Eye (tissue), 1 donor: ENCODE results near the gene GPATCH3.
A peak's percentile ranks its signal among the peaks of the same experiment; 100 is the strongest.
"Not testable (repeated sequence)": the region's sequence is repeated elsewhere in the genome, so short reads cannot be mapped to it uniquely, and the experiment has no call there.

Experiments used
- DNase-seq: peaks from one replicate; pipeline ENCODE4 v3.0.0-alpha.2; 2015

GPATCH3 gene

DNA sequence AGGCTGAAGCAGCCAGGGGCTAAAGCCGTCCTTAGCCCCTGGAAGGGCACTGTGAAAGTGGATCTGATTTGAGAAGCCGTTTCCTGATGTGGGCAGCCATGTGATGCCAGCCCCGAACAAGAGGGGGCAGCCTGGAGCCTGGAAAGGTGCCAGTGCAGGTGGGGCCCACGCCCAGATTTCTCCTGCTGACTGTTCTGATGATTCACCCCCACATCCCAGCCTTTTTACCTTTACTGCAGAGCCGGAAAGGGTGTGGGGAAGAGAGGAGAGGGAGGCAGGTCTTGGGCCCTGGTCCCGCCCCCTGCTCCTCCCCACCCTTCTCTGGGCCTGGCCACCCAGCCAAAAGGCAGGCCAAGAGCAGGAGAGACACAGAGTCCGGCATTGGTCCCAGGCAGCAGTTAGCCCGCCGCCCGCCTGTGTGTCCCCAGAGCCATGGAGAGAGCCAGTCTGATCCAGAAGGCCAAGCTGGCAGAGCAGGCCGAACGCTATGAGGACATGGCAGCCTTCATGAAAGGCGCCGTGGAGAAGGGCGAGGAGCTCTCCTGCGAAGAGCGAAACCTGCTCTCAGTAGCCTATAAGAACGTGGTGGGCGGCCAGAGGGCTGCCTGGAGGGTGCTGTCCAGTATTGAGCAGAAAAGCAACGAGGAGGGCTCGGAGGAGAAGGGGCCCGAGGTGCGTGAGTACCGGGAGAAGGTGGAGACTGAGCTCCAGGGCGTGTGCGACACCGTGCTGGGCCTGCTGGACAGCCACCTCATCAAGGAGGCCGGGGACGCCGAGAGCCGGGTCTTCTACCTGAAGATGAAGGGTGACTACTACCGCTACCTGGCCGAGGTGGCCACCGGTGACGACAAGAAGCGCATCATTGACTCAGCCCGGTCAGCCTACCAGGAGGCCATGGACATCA lies 37.2 kb downstream of the GPATCH3 start, which contains the start of gene SFN:
TSS of gene SFN (plus strand) at position 369 of the 904 bp plus-strand sequence. CDS start at position 433, 64 bp downstream.
- no peak for DNase-seq

DNA sequence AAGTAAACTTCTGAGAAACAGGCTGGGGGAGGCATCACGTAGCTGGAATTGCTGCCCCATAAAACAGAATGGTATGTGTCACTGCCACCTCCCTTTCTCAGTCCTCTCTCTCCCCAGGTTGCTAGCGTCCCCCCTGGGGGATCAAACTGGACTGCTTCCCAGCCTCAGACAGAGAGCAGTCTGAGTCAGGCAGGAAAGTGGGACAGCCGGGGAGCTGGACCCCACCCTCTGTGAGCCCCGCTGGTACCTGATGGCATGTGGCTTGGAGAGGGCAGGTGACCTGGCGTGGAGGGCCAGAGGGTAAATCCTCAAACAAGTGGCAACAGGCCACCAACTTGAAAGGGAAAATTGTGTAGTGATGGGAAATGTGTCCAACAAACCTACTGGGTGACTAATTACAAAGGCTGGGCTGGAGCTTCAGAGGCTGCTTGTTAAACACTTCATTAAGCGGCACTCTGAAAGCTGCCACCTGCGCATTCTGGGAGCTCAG lies 38.3 kb downstream of the GPATCH3 start:
- DNase-seq = no peak

DNA sequence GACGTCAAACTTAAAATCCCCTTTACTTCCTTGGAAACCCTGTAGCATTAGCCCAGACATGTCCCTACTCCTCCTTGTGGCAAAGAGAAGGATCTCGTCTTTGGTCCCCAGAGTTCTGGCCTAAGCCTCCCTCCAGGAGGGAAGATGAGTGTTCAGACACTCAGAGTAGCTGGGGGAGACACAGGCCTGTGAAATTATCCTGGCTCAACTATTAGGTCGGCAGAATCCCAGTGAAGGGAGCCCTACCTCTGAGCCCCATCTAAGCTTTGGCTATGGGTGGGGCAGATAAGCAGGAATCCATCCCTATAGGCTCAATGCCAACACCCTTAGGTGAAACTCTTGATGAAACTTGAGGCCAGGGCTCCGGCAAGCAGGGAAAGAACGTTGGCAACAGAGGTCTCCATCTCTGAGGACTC lies 39.0 kb downstream of the GPATCH3 start:
- no peak for DNase-seq

DNA sequence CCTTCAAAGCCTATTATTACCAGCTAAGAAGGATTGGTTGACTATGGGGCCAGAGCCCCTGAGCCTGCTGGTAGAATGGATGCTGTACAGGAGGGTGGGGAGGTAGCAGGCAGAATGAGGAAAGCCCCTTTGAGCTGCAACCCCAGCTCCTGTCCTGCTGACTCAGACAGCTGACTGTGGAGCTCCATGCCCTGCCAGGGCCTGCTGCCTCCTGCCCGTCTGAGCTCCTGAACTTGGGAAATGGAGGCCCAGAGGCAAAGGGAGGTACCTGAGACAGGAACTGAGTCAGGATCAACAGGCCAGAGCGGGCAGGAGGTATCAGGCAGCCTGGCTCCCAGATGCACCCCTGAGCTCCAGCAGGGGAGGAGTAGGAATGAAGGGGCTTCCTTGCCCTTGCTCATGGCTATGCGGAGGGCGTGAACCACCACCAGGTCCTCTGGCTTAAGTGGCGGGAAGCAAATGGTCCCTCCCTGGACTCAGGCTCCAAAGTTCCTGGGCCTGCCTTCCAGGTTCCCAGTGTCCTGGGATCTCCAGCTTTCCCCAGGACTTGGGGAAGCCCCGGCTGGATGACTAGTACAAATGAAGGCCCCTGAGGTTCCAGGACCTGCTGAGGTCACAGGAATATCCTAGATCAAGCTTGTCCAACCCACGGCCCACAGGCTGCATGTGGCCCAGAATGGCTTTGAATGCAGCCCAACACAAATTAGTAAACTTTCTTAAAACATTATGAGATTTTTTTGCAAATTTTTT lies 41.2 kb downstream of the GPATCH3 start:
- no peak for DNase-seq

DNA sequence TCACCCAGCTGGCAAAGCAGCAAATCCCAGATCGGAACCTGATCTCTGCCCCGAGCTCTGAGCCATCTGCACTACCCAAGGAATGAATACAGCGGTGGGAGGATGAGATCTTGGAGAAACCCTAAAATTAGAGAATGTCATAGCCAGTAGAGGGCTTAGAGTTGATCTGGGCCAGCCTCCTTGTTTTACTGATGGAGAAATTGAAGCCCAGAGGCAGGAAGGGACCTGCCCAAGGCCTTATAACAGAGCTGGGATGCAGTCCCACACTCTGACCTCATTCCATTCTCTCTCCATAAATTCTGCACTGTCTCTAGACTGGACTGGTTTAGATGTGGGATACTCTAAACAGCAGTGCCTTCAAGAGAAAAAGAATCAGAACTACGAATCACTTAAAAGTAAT lies 42.1 kb downstream of the GPATCH3 start:
- no peak for DNase-seq

DNA sequence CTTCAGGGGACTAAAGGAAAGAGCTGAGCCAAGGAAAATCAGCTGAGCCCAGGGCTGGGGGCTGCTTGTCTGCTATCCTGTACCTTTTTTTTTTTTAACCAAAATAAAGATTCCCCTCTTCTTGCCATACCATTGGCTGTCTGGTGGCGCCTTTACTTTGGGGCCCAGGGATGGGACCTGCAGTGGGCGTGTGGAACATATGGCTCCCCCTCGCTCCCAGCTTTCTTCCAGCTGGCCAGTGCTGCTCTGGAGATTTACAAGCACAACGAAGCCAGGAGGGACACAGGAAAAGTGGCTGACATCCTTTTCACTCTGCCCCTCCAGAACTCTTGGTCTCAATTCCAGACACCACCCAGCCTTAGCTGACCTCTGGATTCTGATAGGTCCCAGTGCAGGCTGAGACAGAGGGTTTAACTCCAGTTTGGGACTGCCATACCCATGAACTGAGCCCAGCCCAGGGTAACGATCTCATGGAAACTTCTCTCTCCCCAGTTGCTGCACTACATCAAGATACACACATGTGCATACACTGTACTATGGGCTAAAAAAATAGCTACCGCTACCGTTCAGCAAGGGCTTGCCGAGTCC lies 42.7 kb downstream of the GPATCH3 start:
- no peak for DNase-seq

DNA sequence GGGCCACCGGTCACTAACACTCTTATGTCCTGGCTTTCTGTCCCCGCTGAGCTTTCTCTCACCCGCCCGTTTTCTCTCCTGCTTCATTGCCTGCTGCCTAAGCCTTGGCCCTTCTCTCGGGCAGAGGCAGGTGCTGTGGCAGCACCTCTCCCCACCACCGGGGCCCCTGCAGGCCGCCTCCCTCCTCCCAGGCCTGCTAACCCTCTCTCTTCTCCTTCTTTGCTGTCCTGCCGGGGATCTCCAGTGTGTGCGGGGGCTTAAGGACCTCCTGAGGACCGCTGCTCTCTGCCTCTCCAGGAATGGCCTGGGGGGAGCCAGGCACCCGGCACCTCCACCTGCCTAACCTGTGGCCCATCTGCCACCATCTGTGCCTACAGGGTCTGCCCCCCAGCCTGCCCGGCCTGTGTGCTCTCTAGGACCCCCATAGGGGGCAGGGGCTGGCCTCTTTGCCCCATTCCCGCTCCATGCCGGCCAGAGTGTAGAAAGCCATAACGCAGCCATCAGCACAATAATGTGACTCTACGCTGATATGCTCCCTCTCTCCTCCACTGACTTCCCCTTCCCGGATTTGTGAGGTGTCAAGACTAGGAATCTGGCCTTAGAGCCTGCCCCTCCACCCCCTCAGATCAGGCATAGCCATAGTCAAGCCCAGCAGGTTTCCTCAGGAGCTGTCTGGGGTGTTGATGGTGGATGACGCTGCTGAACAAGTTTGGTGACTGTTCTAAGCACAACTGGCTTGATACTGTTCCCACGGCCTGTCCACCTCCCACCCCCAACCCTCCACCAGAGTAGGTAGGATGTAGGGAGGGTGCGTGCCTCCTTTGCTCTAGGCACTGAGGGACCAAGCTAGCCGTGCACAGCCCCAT lies 43.4 kb downstream of the GPATCH3 start:
- no peak for DNase-seq

DNA sequence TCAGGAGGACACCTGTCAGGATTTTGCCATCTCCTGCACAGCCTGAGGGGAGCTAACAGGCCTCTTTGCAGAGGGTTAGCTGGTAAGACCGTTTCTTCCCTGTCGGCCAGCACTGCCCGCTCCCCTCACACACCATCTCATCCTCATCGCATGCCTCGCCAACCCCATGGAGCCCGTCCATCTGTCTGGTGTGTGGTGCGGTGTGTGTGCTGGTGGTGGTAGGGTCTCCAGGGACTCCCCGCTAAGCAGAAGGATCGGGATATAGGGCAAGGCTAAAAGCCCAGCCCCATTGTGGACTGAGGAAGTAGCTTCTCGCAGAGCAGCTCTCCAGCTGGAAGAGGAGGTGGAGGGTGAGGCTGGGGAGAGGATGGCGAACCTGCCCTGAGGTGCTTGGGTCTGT lies 44.1 kb downstream of the GPATCH3 start:
- DNase-seq = no peak

DNA sequence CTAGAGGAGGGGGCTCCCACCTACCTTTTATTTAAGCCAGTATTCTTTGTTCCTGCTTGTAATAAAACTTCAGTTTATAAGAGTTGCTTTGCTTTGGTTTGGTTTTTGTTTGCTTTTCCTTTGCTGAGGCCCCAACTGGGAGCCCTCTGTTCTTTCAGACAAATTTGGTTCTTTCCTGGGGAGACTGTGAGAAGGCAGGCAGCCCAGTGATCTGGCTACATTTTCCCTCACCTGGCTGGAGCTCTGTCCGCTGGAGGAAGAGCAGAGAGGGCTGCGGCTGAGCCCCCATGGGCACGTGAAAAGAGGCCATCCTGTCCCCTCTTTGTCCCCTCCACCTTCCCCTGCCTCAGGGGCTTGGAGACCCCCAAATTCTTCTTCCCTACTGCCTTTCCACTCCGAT lies 44.6 kb downstream of the GPATCH3 start:
- DNase-seq = no peak

DNA sequence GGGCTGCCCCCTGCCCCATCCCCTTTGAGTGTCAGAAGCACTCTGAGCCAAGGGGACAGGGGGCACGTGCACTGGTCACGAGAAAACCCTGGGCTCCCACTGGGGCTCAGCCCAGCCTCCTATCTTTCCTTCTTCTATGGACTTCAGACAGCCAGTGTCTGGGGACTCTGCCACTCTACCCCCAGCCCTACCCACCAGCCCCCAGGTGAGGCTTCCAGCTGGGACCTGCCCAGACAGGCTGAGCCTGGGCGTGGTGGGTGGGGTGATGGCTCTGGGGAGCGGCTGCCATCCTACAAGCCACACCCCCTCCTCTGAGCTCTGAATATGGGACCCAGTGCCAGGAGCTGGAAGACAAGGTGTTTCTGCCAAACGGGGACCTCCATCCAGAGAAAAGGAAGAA lies 45.4 kb downstream of the GPATCH3 start:
- DNase-seq = no peak

DNA sequence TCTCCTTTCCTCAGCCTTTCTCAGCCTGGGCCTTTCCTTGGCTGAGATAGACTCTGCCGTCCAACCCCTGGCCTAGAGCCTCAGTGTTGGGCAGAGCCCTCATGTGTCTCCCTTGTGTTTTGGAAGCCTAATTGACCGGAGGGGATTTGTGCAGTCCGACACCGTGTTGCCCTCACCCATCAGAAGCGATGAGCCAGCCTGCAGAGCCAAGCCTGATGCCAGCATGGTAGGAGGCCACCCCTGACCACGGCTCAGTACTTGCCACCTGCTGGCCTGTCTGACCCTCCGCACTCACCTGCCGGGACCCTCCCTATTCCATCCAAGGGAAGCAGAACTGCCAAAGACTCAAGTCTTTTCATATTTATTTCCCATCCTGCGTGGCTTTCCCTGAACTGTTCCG lies 46.7 kb downstream of the GPATCH3 start:
- DNase-seq = no peak

DNA sequence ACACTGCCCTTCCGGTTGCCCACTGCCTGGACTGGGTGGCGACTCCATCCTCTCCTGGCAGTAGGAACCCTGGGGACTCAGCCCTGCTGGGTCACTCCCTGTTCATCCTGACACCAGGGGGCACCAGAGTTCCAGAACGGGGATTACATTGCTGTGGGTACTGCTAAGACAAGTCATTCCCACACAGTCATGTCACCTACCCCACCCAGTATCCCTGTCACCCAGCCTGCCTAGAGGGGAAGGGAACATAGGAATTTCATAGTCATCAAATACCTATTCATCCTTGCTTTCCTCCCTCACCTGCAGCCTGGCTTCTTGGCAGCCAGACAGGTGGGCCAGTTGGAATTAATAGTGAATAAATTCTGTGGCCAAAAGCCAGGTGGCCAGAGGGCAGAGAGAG lies 47.1 kb downstream of the GPATCH3 start:
- peak; percentile 88 for DNase-seq

DNA sequence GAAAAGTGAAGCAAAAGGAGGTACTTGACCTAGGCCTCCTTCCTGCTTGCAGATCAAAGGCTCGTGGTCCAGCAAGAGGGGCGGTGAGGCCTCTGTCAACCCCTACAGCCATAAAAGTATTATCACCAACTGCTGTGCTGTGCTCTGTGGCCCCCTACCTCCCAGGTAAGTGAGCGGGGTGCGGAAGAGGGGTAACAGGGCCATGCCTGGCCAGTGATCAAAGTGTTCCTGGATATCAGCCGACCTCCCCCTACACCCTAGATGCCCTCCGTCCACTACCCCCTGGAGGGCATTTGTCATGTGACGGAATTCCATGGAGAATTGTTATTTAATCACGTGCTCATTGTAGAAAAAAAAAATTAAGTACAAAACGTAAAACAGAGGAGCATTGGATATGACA lies 47.6 kb downstream of the GPATCH3 start:
- no peak for DNase-seq

DNA sequence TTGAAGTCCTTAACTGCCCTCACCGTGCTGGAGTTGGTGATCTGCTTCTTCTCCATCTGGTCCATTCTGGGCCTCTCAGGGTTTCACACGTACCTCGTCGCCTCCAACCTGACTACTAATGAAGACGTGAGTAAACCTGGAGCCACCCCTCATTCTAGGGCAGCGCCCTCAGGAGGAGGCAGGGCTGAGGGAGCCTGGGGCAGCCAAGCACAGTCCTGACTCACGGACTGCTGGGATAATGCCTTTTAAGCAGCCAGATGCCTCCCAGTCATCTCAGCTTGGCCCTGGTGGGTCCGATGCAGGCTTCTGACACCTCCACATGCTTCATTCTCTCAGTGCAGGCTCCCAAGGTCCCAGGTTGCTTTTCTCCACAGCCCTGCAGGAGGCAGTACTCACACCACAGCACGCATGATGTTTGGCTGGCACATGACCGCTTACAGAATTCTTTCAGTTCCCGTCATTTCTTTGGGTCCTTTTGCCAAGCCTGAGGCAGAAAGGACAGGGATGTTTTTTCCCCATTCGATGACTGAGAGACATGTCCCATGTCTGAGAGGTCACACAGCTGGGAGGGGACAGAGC lies 49.1 kb downstream of the GPATCH3 start:
- no peak for DNase-seq

DNA sequence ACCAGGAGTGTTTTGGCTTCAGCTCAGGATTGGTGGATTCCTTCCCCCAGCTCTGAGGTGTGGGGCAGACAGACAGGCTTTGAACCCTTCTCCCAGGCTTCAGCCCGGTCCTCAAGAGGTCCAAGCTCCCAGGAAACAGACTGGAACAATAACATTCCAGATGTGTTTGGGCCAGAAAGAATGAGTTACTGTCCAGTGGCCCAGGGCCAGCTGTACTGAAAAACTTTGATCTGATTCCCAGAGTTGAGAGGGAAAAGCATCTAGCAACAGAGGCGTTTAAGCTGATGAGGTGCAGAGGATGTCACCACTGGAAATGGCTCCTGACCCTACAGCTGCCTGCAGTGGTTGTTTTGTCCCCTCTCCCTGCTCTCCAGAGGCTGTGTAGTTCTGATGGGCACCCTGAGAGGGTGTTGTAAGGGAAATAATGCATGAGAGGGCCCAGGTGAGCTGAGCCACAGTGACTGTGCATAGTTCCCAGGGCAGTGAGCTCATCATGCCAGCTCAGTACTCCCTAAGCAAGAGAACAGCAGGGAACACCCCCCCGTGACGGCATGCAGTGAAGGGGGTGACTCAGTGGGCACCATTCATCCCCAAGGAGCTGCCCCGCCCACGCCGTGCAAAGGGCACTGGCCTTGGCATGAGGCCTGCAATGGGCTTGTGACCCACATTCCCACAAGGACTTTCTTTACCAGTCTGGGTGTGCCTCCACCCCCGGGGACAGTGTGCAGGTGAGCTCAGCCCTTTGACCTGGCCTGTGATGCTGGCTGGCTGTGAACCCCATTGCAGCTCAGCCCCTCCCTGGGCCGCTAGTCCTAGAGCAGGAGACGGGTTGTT lies 51.1 kb downstream of the GPATCH3 start:
- no peak for DNase-seq

DNA sequence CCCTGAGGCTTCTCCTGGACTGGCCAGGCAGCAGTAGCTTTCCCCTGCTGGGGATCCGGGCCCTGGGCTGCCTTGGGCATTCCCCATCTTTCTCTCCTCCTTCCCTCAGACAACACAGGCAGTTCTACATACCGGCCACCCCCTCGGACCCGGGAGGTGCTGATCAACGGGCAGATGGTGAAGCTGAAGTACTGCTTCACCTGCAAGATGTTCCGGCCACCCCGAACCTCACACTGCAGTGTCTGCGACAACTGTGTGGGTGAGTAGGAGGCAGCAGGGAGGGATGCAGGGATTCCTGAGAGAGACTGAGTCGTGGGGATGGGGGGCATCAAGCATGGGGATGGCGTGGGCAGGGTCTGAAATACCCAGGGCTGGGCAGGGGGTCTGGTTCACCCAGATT lies 51.8 kb downstream of the GPATCH3 start:
- no peak for DNase-seq

DNA sequence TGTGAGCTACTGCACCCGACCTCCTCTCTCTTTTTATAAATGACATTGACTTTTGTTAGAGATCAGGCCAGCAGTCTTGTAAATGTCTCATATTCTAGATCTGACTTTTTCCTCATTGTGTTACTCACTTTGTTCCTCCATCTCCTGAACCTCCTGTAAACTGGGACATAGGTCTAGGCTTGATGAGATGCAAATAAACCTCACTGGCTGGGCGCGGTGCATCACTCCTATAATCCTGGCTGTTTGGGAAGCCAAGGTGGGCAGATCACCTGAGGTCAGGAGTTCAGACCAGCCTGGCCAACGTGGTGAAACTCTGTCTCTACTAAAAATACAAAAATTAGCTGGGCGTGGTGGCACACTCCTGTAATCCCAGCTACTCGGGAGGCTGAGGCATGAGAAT lies 52.4 kb downstream of the GPATCH3 start:
- DNase-seq = not testable (repeated sequence)

DNA sequence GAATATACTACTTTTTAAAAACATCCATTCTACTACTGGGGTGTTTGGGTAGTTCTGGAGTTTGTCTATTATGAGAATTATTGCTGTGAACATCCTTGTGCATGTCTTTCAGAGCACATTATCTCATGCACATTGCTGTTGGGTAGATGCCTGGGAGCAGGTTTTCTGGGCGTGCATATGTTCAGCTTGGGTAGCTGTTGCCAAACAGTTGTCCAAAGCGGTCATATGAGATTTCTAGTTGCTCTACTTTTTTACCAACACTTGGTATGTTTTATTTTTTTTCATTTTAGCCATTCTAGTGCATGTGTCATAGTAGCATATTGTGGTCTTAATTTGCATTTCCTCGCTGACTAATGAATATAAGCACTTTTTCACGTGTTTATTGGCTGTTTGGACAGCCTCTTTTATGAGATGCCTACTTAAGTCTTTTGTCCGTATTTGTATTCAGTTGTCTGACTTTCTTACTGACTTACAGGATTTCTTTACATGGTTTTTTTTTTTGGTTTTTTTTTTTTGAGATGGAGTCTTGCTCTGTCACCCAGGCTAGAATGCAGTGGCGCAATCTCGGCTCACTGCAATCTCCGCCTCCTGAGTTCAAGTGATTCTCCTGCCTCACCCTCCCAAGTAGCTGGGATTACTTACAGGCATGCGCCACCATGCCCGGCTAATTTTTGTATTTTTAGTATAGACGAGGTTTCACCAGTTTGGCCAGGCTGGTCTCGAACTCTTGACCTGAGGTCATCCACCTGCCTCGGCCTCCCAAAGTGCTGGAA lies 55.7 kb downstream of the GPATCH3 start:
- no peak for DNase-seq
